Right renal pelvis (tissue), 4 donors: ENCODE measurements around the gene TBX19. TPM values are rescaled to one million over a fixed set of nuclear protein-coding genes. Genes with fewer than 3 reads are reported as not detected.

Experiments
- DNase-seq, 4 donors: peaks; one replicate each; pipeline ENCODE4 v3.0.0-alpha.2; 2013; ENCODE audit warnings: low read depth in 4 of 4, low spot score in 3 of 4, missing footprints in 1 of 4
- polyA plus RNA-seq, 4 donors: library from polyadenylated mRNA; unstranded; fragments of 120-200 nt; gene quantifications; one replicate each; pipeline ENCODE4 v1.2.1, GENCODE V29; 2013; ENCODE audit not compliant: insufficient read length in 4 of 4

TBX19 gene
- polyA plus RNA-seq, 4 donors, result 2.2 to 2.7 (median 2.5) TPM

DNA sequence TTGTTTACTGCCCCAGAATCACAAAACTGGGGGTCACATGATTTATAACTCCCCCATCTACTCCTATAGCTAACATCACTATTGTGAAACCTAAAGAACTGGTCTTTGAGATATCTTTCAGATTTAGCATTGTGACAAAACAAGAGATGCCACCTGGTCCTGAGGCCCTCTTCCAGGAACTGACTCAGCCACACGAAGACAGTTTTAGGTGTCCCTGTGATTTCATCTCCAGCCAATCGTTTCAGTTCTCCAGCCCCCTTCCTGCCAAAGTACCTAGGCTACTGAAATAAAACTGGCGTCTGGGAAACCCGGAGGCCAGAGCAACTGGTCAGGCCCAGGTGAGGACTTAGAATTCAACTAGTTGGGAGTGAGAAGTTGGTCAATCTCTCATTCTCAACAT lies 36.6 kb downstream of the TBX19 start:
- DNase-seq, result no peak

DNA sequence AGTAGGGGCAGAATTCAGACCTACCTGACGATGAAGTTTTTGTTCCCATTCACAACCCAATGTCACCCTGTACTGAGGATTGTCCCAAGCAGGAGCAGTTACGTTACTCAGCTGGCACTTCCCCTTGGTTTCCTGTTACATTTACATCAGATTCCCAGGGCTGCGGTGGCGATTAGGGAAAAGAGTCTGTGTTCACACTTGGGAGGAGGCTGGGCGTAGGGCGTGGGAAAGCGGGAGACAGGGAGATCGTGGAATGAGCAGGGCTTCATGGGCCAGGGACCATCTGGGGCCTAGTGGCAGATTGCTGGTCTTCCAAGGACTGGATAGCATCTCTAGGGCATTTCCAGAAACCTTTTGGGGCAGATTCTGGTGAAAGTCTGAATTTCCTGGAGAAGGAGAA lies 39.0 kb downstream of the TBX19 start:
- DNase-seq, result no peak

DNA sequence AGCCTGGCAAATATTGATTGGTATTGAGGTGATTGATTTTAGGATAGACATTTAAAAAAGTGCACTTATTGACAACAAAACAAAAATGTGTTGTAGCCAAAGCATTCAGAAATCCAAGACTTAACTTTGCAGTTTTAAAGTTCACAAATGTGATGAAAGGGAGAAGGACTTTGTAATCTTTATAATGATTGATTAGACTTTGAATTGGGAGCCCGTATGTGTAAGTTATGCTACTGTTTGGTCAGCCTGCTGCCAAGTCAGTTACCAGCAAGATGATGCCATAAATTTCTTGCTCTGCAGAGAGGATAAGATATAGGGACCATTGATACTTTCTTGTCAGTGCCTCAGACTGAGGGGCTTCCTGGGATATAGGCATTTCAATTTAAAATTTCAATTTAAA lies 39.5 kb downstream of the TBX19 start:
- no peak for DNase-seq

DNA sequence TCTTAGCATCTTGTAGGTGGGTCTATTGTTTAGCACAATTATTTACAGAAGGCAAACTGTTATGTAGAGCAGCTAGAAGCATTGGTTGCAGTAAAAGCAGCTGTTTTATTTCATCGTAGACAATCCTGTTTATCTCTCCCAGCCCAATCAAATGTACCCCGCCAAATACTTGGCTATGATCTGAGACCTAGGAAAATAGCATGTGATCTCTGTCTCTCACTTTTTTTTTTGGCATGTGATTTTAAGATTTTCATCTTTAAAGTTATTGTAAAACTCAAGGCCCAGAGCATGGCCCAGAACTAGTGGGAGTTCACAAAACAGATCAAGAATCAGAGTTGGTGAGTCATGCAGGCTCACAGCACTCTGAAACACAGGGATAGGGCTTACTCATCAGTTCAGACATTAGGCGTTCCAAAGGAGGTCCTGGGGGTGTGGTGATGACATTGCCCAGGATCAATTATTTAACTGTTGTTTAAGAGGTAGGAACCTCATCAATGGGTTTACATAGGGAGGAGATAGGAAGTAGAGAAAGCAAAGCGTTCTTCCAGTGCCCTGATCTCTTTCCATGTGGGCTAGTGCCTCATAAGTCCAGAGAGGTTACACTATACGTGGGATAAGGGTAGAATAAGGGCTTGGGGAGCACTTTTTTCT lies 40.2 kb downstream of the TBX19 start:
- peak in 1 of 4 donors; percentile 4 for DNase-seq

DNA sequence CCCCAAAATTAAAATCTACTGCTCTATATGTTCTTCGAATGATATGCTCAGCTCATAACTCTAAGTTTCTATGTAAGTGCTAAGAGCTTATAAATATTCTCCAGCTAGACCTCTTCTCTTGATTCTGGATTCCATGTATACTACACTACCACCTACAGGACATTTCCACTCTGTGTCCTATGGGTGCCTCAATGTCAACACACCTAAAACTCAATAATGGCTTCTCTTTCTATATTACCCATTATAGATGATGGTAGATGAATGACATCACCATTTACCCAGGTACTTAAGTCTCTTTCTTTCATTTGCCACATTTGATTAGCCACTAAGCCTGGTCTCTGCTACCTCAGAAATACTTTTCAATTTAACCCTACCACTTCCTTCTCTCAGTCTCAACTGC lies 41.3 kb downstream of the TBX19 start:
- DNase-seq, result no peak

DNA sequence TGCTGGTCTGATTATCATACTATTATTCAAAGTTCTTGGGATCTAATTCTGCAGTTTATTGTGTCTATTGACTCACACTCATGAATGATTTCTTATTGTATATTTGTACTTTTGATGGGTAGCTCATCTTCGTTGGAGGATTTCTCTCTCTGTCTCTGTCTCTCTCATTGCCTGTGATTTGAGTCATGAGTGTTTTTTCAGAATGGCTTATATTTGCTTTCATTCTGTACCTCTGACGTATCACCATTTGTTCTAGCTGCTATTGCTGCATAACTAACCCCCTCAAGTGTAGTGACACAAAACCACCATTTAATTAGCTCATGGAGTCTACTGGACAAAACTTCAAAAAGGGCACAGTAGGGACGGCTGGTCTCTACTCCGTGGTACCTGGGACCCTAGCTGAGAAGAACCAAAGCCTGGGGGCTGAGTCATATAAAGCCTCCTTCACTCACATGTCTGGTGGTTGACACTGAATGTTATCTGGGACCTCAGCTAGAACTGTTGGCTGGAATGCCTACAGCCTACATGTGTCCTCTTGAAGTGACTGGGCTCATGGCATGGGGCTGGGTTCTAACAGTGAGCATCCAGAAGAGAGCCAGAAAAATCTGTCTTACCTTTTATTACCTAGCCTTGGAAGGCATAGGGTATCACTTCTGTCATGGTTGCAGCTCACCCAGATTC lies 44.2 kb downstream of the TBX19 start:
- no peak for DNase-seq

DNA sequence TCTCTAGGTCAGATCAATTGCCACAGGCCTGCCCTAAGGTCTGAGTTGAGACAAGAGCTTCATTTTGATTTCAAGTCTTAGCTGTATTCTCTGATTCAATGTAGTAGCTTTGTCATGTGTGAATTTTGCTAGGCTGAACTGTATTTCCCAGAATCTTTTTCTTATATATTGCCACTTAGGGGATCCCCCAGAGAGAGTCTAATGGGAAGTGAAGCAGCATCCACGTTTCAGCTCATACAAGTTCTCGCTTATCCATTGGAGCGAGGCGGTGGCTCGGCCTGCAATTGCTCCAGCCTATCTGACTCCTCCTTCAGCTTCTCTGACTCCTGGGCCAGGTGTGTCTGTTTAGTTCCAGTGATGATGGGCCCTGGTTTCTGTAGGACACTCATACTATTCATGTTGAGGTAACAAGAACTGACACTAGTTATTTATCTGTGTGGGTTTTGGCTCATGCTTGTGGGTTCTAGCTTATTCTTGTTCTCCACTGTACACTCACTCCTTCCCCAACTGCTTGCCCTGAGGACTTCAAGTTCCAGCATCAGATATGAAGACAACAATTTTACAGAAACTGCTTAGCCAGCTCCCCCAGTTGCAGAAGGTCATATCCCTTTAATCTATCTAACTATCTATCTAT lies 48.2 kb downstream of the TBX19 start:
- no peak for DNase-seq

DNA sequence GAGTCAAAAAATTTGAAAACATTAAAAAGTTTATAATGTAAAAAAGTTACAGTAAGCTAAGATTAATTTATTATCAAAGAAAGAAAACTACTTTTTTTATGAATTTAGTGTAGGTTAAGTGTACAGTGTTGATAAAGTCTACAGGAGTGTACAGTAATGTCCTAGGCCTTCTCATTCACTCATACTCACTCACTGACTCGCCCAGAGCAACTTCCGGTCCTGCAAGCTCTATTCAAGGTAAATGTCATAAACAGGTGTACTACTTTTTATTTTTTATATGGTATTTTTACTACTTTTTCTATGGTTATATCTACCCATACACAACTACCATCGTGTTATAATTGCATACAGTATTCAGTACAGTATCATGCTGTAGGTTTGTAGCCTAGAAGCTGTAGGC lies 49.6 kb downstream of the TBX19 start:
- DNase-seq, result no peak

DNA sequence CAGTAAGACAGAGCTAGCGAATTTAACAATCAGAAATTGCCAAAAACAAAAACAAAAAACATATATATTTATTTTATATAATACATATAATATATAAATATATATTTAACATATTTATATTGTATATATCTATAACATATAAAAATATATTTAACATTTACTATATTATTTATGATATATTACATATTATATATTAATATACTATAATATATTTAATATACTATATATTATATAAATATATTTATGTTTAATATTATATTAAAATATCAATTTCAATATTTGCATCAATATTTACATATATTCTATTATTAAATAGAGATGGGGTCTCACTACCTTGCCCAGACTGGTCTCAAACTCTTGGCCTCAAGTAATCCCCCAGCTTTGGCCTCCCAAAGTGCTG lies 50.9 kb downstream of the TBX19 start:
- DNase-seq, result no peak

DNA sequence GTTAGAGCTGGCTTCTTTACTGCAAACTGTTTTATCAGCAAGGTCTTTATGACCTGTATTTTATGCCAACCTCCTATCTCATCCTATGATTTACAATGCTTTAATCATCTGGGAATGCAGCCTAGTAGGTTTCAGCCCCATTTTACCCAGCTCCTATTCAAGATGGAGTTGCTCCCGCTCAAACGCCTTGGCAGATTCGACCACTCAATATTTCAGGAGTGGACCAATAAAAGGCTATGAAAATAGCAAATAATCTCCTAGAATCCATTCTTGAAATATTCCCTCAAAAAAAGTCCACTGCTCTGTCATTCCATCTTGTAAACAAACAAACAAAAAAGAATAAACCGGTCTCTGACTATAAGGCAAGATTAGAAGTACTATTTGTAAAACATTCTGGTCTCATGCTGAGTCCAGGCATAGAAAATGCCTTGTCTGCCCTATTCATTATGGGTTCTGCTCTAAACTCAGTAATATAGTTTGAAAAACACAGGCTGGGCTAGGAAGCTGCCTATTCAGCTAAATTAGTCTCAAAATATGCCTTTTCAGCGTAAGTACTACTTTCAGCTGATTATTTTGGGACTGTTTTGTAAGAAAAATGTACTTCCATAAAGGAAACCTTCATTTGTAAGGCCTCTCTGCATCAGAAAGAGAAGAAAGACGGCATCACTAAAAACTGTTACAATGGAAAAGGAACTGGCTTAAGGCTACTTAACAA lies 53.0 kb downstream of the TBX19 start:
- no peak for DNase-seq

DNA sequence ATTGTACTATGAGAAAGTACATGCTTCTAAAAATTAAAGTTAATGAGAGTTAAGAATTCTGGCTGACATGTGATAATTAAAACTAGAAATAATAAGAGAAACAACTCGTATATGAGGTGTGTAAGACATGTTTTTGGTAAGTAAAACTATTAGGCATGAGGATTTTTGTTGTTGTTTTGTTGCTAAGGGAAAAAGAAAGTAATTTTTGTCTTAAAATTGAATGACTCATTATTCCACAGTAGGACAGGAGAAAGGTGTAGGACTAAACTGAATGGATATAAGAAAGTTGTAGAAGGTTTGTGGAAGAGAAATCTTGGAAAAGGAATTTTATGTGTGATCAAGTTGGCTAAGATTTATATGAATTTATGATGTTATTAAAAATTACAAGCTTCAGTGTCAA lies 54.8 kb downstream of the TBX19 start:
- DNase-seq, result no peak

DNA sequence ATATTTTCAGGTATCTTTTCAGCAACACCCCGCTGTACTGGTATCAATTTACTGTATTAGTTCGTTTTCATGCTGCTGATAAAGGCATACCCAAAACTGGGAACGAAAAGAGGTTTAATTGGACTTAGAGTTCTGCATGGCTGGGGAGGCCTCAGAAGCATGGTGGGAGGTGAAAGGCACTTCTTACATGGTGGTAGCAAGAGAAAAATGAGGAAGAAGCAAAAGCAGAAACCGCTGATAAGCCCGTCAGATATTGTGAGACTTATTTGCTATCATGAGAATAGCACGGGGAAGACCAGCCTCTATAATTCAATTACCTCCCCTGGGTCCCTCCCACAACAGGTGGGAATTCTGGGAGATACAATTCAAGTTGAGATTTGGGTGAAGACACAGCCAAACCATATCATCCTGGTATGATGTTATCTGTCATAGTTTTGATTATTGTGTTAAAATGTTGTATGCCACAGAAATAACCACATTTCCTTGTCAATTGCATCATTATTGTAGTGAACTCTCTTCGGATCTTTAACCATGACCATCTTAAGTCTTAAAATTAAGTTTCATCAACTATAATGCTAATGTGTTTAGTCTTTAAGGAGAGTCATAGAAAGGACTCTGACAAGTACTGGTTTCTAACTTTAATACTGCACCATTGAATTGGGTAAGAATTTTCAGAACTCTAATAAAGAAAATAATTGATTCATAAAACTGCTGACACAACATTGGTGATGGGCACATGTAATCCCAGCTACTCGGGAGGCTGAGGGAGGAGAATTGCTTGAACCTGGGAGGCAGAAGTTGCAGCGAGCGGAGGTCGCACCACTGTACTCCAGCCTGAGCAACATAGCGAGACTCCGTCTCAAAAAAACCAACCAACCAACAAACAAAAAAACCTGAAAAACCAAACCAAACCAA lies 58.2 kb downstream of the TBX19 start:
- DNase-seq, result no peak

DNA sequence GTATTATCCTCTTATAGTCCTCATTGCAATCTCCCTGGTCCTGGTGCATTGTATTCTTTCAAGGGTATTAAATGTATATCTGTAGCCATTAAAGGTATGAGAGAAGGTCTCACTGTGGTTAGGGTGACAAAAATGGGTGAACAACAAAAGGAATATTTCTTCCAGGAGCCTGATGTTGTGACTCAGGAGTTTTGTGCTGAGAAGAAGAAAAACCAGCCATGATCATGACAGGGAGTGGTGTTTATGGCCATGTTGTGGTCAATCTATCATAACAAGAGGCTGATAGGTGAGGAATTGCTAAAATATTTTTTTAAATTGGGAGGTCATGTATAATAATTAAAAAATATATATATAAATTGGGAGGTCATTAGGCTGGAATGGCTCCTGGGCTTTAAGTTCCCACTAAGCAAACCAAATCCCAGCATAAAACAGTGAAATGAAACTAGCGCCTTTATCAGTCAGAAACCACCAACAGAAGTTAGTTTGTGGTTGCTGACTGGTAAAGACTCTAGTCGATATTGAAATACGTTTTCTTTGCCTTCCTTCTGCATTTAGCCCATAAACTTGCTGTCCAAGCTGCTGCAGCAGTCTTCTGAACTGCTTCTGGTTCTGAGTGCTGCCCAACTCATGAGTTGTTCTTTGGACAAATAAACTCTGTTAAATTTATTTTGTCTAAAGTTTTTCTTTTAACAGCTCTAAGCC lies 60.3 kb downstream of the TBX19 start:
- no peak for DNase-seq

DNA sequence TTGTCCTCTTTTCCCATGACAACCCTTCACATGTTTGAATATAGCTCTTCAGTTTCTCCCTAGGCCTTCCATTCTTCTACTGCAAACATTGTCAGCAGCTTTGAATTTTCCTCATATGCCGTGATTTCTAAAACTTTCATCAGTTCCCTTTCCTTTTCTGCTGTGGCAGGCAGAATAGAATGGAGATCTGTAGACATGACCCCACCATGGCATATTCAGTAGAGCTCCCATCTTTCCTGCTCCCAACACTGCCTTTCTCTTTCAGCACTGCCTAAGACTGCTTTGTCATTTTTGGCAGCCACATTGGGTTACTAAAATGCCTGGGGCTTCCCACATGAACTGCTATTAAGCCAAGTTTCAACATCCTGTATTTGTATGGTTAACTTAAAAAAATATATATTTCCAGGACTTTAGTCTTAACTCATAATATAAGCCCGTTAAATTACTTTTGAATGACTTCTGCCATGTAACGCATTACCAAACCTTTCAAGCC lies 60.9 kb downstream of the TBX19 start:
- no peak for DNase-seq

DNA sequence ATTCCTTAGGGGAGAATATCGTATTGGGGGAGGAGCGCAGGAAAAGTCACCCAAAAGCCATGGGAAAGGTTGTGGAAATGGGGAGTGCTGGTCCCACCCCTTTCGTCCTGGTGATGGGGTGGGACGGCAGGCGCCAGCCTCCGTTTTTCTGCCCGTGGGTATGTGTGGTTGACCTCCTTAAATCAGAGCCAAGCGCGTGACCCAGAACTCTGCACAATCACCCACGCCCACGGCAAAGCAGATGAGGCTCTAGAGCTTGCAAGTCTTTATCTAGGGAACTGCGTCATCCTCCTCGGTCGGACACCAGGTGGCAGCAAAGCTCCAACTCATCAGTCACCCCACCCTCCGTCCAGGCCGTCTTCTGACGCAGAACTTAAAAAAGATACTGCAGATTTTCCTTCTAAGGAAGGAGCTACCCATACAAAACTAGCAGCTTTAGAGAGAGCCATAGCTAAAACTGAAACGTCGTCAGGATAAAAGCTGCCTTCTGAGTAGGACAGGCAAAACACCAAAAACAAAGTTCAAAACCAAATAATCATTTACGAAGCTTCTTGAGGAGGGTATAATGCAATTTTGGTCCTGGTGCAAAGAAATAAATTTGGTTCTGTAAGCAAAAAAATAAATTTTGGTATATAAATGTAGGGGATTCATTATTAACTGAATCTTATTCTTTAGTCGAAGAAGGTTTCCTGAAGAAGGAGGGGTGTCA lies 62.0 kb downstream of the TBX19 start:
- peak; percentile 61 to 78 (median 72) for DNase-seq

DNA sequence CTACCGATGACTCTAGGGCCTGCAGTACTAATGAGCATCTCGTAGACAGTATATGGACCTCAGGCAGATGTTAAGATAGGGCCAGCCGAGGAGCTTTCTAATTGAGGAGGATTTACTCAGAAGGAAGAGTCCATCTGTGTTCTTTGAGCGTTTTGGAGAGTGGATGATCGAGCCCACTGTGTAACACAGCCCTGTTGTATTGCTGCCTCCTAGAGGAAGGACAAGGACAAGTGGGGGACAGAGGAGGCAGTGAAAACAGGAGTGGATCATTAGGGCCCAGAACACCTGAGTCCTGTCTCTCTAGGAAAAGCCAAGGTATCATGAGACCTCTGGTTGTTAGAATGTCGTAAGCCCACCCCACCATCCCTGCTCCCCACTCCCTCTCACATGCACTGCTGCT lies 62.9 kb downstream of the TBX19 start:
- no peak for DNase-seq

DNA sequence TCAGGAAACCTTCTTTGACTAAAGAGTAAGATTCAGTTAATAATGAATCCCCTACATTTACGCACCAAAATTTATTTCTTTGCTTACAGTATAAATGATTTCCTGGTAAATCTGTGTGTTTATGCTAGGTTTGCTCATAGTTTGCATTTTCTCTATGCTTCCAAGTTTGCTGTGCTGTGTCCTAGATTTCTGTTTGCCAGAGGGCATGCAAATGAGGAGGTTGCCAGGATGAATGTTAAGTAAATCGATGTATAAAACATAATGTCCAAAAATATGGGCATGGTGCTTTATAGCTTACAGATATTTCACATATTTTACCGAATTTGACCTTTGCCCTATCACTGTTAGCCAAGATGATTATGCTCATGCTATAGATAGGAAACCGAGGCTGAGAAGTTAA lies 63.8 kb downstream of the TBX19 start:
- DNase-seq, result no peak

DNA sequence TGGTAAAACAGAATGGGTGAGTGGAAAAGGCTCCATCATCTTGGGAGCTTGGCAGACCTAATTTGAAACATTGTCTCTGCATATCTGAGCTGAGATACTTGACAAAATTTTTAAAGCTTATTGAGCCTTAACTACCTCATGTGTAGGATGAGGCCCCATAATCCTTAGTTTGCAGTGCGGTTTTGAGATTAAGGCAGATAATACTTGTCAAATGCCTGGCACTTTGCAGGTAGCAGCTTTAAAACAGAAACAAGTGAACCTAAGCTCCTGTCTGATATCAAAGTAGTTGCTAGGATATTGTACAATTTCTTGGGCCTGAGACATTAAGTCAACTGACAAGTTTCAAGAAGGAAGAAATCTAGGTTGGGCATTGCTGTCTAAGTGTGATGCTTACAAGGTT lies 65.3 kb downstream of the TBX19 start:
- DNase-seq, result no peak

DNA sequence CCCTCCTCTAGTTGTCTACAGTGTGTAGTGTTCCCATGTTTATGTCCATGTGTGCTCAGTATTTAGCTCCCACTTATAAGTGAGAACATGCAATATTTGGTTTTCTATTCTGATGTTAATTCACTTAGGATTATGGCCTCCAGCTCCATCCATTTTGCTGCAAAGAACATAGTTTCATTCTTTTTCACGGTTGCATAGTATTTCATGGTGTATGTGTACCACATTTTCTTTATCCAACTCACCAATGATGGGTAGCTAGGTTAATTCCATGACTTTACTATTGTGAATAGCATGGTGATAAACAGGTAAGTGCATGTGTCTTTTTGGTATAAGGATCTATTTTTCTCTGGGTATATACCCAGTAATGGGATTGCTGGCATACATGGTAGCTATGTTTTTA lies 67.0 kb downstream of the TBX19 start:
- no peak for DNase-seq
